Mesenchymal stem cell (in vitro differentiated cells and primary cell): ENCODE results near the gene MYL4. TPM values are rescaled to one million over a fixed set of nuclear protein-coding genes. Genes with fewer than 3 reads are reported as not detected.

Source experiments
- small RNA-seq: library from polyadenylated mRNA; stranded (forward); fragments of <200 nt; extraction: miRNeasy Mini kit (QIAGEN cat#:217004); gene quantifications from one replicate; pipeline ENCODE3, GENCODE V24; 2013; ENCODE audit warnings: low read depth

Gene MYL4

Small RNAs within 50 kb of the gene (small RNA-seq; reads per million reads assigned to genes)
- gene RNU7-186P: not detected
